BLaER1 treated with 17β-estradiol and CSF1 and Interleukin-3, amounts not matched to agents 10 nM and 100 nM (cell line): ENCODE results near the gene GLYATL1B.
"Not testable (repeated sequence)": the region's sequence is repeated elsewhere in the genome, so short reads cannot be mapped to it uniquely, and the experiment has no call there.

Source experiments
- H3K27ac ChIP-seq, 11 experiments: shearing (Covaris generic); formaldehyde crosslinking; 2 replicates each; pipeline ENCODE4 v1.8.1; 2022
- H3K27me3 ChIP-seq, 11 experiments: shearing (Covaris generic); formaldehyde crosslinking; 2 replicates each; pipeline ENCODE4 v1.8.1; 2022
- H3K36me3 ChIP-seq, 11 experiments: shearing (Covaris generic); formaldehyde crosslinking; 2 replicates each; pipeline ENCODE4 v1.8.1; 2022
- H3K4me1 ChIP-seq, 10 experiments: shearing (Covaris generic); formaldehyde crosslinking; 2 replicates each; pipeline ENCODE4 v1.8.1; 2022
- H3K4me2 ChIP-seq, 11 experiments: shearing (Covaris generic); formaldehyde crosslinking; 2 replicates each; pipeline ENCODE4 v1.8.1; 2022
- H3K4me3 ChIP-seq, 10 experiments: shearing (Covaris generic); formaldehyde crosslinking; 2 replicates each; pipeline ENCODE4 v1.8.1; 2022
- H3K9ac ChIP-seq, 11 experiments: shearing (Covaris generic); formaldehyde crosslinking; 2 replicates each; pipeline ENCODE4 v1.8.1; 2022
- H3K9me3 ChIP-seq, 11 experiments: shearing (Covaris generic); formaldehyde crosslinking; replicated peaks in 1 of 11; 2 replicates each; pipeline ENCODE4 v1.8.1; 2022
- H4K20me1 ChIP-seq, 11 experiments: shearing (Covaris generic); formaldehyde crosslinking; 2 replicates each; pipeline ENCODE4 v1.8.1; 2022
- Cebpa-rat ChIP-seq, 11 experiments: shearing (Covaris generic); IDR thresholded peaks; 2 replicates each; pipeline ENCODE4 v1.8.1; 2022

GLYATL1B gene

GRCh38 chr11:59088162-59088561 is 2.1 kb downstream of the GLYATL1B start:
- Histone ChIP-seq H3K27ac (no peak overlapping the region), H3K4me2 (no peak overlapping the region), H3K36me3 (no peaks in the 10 kb centered on the region), H3K27me3 (no peaks in the 10 kb centered on the region), H3K4me1 (peaks cover 0 to 3% (median 0%) of the 10 kb centered on the region in 10 experiments; a peak in 3 of 20 replicates), H3K9me3 (no peaks in the 10 kb centered on the region), H3K9ac (no peak overlapping the region), H4K20me1 (no peaks in the 10 kb centered on the region), H3K4me3 (no peak overlapping the region)
- TF ChIP-seq Cebpa-rat (IDR thresholded peaks at IDR 0.05), result no peak

- H4K20me1 ChIP-seq, H3K27ac ChIP-seq, H3K9ac ChIP-seq, H3K36me3 ChIP-seq, H3K9me3 ChIP-seq, H3K4me3 ChIP-seq, H3K4me2 ChIP-seq, H3K4me1 ChIP-seq, H3K27me3 ChIP-seq: not testable (repeated sequence)
These were observed 7.5 kb downstream of the GLYATL1B start for GRCh38 chr11:59093576-59093975.

- H4K20me1 ChIP-seq, H3K4me1 ChIP-seq, H3K27ac ChIP-seq, H3K36me3 ChIP-seq, H3K9me3 ChIP-seq, H3K27me3 ChIP-seq, H3K4me3 ChIP-seq, H3K9ac ChIP-seq: not testable (repeated sequence)
- H3K4me2 ChIP-seq, result peak overlapping the region in 4 of 11 experiments; percentile 7 to 26 (median 20); a peak in 3 of 22 replicates
These were observed 9.1 kb downstream of the GLYATL1B start for GRCh38 chr11:59095225-59095624.

- not testable (repeated sequence) for H3K4me3 ChIP-seq, H3K4me1 ChIP-seq, H3K9ac ChIP-seq, H3K36me3 ChIP-seq, H4K20me1 ChIP-seq, H3K9me3 ChIP-seq, H3K4me2 ChIP-seq, H3K27me3 ChIP-seq, H3K27ac ChIP-seq
These were observed 10.0 kb downstream of the GLYATL1B start for GRCh38 chr11:59095972-59096575.

- Histone ChIP-seq H3K36me3 (no peaks in the 10 kb centered on the region), H3K4me2 (no peak overlapping the region), H4K20me1 (no peaks in the 10 kb centered on the region), H3K9me3 (no peaks in the 10 kb centered on the region), H3K27me3 (no peaks in the 10 kb centered on the region), H3K4me1 (peaks cover 0 to 16% (median 11%) of the 10 kb centered on the region in 10 experiments; a peak in 14 of 20 replicates), H3K4me3 (no peak overlapping the region), H3K27ac (no peak overlapping the region), H3K9ac (no peak overlapping the region)
- TF ChIP-seq Cebpa-rat (IDR thresholded peaks at IDR 0.05), result no peak
These were observed 11.1 kb downstream of the GLYATL1B start for GRCh38 chr11:59097113-59097708.

- not testable (repeated sequence) for H3K4me2 ChIP-seq, H3K27me3 ChIP-seq, H3K9ac ChIP-seq, H3K4me3 ChIP-seq, H3K27ac ChIP-seq, H3K36me3 ChIP-seq, H4K20me1 ChIP-seq, H3K9me3 ChIP-seq
- peaks cover 0 to 20% (median 17%) of the 10 kb centered on the region in 10 experiments; a peak in 15 of 20 replicates for H3K4me1 ChIP-seq
These were observed 11.8 kb downstream of the GLYATL1B start for GRCh38 chr11:59097938-59098337.

- Histone ChIP-seq H3K9ac (peak overlapping the region in 8 of 11 experiments; percentile 11 to 56 (median 41); a peak in 6 of 22 replicates), H3K27me3 (no peaks in the 10 kb centered on the region), H3K4me1 (peaks cover 13 to 29% (median 24%) of the 10 kb centered on the region in 10 experiments), H3K27ac (no peak overlapping the region), H3K36me3 (no peaks in the 10 kb centered on the region), H4K20me1 (no peaks in the 10 kb centered on the region), H3K4me2 (peak overlapping the region; percentile 67 to 86 (median 79)), H3K9me3 (no peaks in the 10 kb centered on the region), H3K4me3 (peak overlapping the region; percentile 46 to 64 (median 50))
- TF ChIP-seq Cebpa-rat (IDR thresholded peaks at IDR 0.05), result no peak
These were observed 16.2 kb downstream of the GLYATL1B start for GRCh38 chr11:59102259-59102765.

- Histone ChIP-seq H3K27ac (peak within 1 kb of the TSS in 9 of 11 experiments; percentile 48 to 87 (median 80); a peak in 17 of 22 replicates), H3K4me2 (peak within 1 kb of the TSS; percentile 88 to 99 (median 95)), H3K4me3 (peak within 1 kb of the TSS; percentile 62 to 82 (median 70)), H3K36me3 (peaks cover 0 to 28% (median 24%) of the 10 kb centered on the region in 11 experiments; a peak in 17 of 22 replicates), H3K27me3 (no peaks in the 10 kb centered on the region), H3K9ac (peak within 1 kb of the TSS; percentile 48 to 91 (median 84); a peak in 21 of 22 replicates), H3K9me3 (peaks cover 0 to 10% (median 0%) of the 10 kb centered on the region in 11 experiments; a peak in 5 of 22 replicates), H4K20me1 (no peaks in the 10 kb centered on the region; a peak in 1 of 22 replicates), H3K4me1 (peaks cover 34 to 64% (median 49%) of the 10 kb centered on the region in 10 experiments)
- TF ChIP-seq Cebpa-rat (IDR thresholded peaks at IDR 0.05), result no peak
These were observed 20.5 kb downstream of the GLYATL1B start, which contains the start of gene FAM111B for GRCh38 chr11:59106363-59107336. Gene FAM111B (plus strand): TSS chr11:59107237. CDS start chr11:59109626, 2,389 bp downstream.

GRCh38 chr11:59107721-59108120 is 21.6 kb downstream of the GLYATL1B start:
- peak overlapping the region; percentile 62 to 82 (median 70); a peak in 19 of 20 replicates for H3K4me3 ChIP-seq
- peaks cover 0 to 18% (median 0%) of the 10 kb centered on the region in 11 experiments; a peak in 5 of 22 replicates for H3K9me3 ChIP-seq
- peak overlapping the region in 9 of 11 experiments; percentile 48 to 87 (median 80); a peak in 16 of 22 replicates for H3K27ac ChIP-seq
- peak overlapping the region in 10 of 11 experiments; percentile 28 to 91 (median 84); a peak in 19 of 22 replicates for H3K9ac ChIP-seq
- peaks cover 32 to 55% (median 39%) of the 10 kb centered on the region in 10 experiments for H3K4me1 ChIP-seq
- H3K36me3 ChIP-seq, result peaks cover 0 to 38% (median 35%) of the 10 kb centered on the region in 11 experiments; a peak in 19 of 22 replicates
- H4K20me1 ChIP-seq, H3K27me3 ChIP-seq: not testable (repeated sequence)
- peak overlapping the region; percentile 88 to 99 (median 93) for H3K4me2 ChIP-seq
